ENCODE data around the gene ENTPD6. TPM values are rescaled to one million over a fixed set of nuclear protein-coding genes. Genes with fewer than 3 reads are reported as not detected.

Gene ENTPD6
- polyA plus RNA-seq, 1 donor from 2014 or later: 143 TPM

DNA sequence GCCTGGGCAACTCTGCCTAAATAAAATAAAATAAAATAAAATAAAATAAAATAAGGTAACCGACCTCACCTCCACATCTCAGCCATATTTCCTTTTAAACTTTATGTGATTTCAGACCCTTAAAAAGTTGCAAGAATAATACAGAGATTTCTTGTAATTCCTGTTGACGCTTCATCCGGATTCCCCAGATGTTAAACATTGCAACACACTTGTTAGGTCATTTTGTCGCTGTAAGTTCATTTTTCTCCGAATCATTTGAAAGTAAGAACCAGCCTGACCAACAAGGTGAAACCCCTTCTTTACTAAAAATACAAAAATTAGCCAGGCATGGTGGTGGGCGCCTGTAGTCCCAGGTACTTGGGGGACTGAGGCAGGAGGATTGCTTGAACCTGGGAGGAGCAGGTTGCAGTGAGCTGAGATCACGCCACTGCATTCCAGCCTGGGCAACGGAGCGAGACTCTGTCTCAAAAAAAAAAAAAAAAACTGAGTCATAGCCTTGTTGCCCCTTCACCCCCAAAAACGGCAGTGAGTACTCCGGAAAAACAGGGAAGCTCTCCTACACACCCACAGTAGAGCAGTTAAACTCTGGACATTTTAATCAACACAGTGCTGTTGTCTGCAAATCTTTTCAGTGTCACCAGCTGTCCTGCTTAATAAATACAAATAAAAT lies 58.2 kb downstream of the ENTPD6 start:
- Histone ChIP-seq H3K4me3 (ENCODE audit: low read length) (no peak overlapping the region), H3K79me2 (replicated peaks; ENCODE audit: insufficient read depth, low read length) (peaks cover 80% of the 10 kb centered on the region), H4K20me1 (ENCODE audit: insufficient read depth) (no peaks in the 10 kb centered on the region), H3K9me2 (ENCODE audit: insufficient read depth, low read length) (no peaks in the 10 kb centered on the region), H2AFZ (ENCODE audit: low read depth, low read length) (no peak overlapping the region), H3K36me3 (ENCODE audit: insufficient read depth, low read length) (no peaks in the 10 kb centered on the region), H3K4me2 (ENCODE audit: low read length) (no peak overlapping the region), H3K9ac (ENCODE audit: low read length) (no peak overlapping the region), H3K27me3 (ENCODE audit: insufficient read depth, low read depth, low read length) (no peaks in the 10 kb centered on the region), H3F3A (ENCODE audit: insufficient read depth, low read length, poor library complexity, severe bottlenecking) (peaks cover 4% of the 10 kb centered on the region), H3K9me3 (ENCODE audit: low read length) (no peaks in the 10 kb centered on the region), H3K27ac (ENCODE audit: low read length) (no peak overlapping the region)
- TF ChIP-seq POLR2AphosphoS5 (IDR thresholded peaks at IDR 0.05): no peak
- no peak for TF ChIP-seq TAF1 (IDR thresholded peaks at IDR 0.05; ENCODE audit: low read depth)
- no peak for TF ChIP-seq EP300 (conservative IDR thresholded peaks at IDR 0.05; ENCODE audit: poor library complexity, severe bottlenecking)
- no peak for TF ChIP-seq MXI1 (conservative IDR thresholded peaks at IDR 0.05; ENCODE audit: poor library complexity, severe bottlenecking)
- no peak for TF ChIP-seq RAD21 (conservative IDR thresholded peaks at IDR 0.05)

DNA sequence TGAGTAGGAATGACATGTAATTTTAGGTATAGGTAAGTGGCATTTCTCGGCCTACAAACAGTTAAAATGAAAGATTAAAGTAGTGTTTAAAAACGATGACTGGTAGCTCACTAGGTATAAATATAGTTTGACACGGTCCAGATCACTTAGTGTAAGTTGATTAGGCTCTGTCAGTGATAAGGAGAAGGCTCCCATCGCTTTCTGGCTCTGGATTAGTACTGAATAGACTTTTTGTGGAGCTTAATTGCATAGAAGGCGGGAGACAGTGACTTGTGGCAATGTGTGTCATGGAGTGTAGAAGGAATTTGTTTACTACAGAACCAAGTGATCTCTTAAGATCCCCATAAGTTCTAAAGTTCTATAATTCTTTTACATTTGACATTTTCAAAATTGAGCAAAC lies 59.1 kb downstream of the ENTPD6 start:
- H3K4me3 ChIP-seq (ENCODE audit: low read length): no peak overlapping the region
- no peak overlapping the region for H3K4me2 ChIP-seq (ENCODE audit: low read length)
- H3K9me2 ChIP-seq (ENCODE audit: insufficient read depth, low read length): no peaks in the 10 kb centered on the region
- no peaks in the 10 kb centered on the region for H4K20me1 ChIP-seq (ENCODE audit: insufficient read depth)
- no peaks in the 10 kb centered on the region for H3K36me3 ChIP-seq (ENCODE audit: insufficient read depth, low read length)
- no peak overlapping the region for H3K9ac ChIP-seq (ENCODE audit: low read length)
- H3K9me3 ChIP-seq (ENCODE audit: low read length): no peaks in the 10 kb centered on the region
- no peak overlapping the region for H3K27ac ChIP-seq (ENCODE audit: low read length)
- H3F3A ChIP-seq (ENCODE audit: insufficient read depth, low read length, poor library complexity, severe bottlenecking): no peaks in the 10 kb centered on the region
- no peaks in the 10 kb centered on the region for H3K27me3 ChIP-seq (ENCODE audit: insufficient read depth, low read depth, low read length)
- TF ChIP-seq MXI1 (conservative IDR thresholded peaks at IDR 0.05; ENCODE audit: poor library complexity, severe bottlenecking) (no peak), POLR2AphosphoS5 (IDR thresholded peaks at IDR 0.05) (no peak), TAF1 (IDR thresholded peaks at IDR 0.05; ENCODE audit: low read depth) (no peak)
- H3K79me2 ChIP-seq (replicated peaks; ENCODE audit: insufficient read depth, low read length): peaks cover 72% of the 10 kb centered on the region
- H2AFZ ChIP-seq (ENCODE audit: low read depth, low read length): no peak overlapping the region

- Histone ChIP-seq H2AFZ (ENCODE audit: low read depth, low read length) (no peak overlapping the region), H3F3A (ENCODE audit: insufficient read depth, low read length, poor library complexity, severe bottlenecking) (no peaks in the 10 kb centered on the region), H3K9me3 (ENCODE audit: low read length) (no peaks in the 10 kb centered on the region), H3K79me2 (replicated peaks; ENCODE audit: insufficient read depth, low read length) (peaks cover 68% of the 10 kb centered on the region), H4K20me1 (ENCODE audit: insufficient read depth) (no peaks in the 10 kb centered on the region), H3K9me2 (ENCODE audit: insufficient read depth, low read length) (no peaks in the 10 kb centered on the region), H3K27me3 (ENCODE audit: insufficient read depth, low read depth, low read length) (no peaks in the 10 kb centered on the region), H3K4me2 (ENCODE audit: low read length) (no peak overlapping the region), H3K4me3 (ENCODE audit: low read length) (no peak overlapping the region), H3K9ac (ENCODE audit: low read length) (no peak overlapping the region), H3K27ac (ENCODE audit: low read length) (no peak overlapping the region), H3K36me3 (ENCODE audit: insufficient read depth, low read length) (peaks cover 5% of the 10 kb centered on the region)
- TF ChIP-seq SMC3 (conservative IDR thresholded peaks at IDR 0.05; ENCODE audit: poor library complexity) (no peak), EP300 (conservative IDR thresholded peaks at IDR 0.05; ENCODE audit: poor library complexity, severe bottlenecking) (no peak), EZH2 (IDR thresholded peaks at IDR 0.05; ENCODE audit: borderline replicate concordance, insufficient read depth, low read length, poor library complexity, severe bottlenecking) (no peak), REST (IDR thresholded peaks at IDR 0.05; ENCODE audit: borderline replicate concordance) (no peak), TAF1 (IDR thresholded peaks at IDR 0.05; ENCODE audit: low read depth) (no peak), POLR2AphosphoS5 (IDR thresholded peaks at IDR 0.05) (no peak), MXI1 (conservative IDR thresholded peaks at IDR 0.05; ENCODE audit: poor library complexity, severe bottlenecking) (no peak), RAD21 (conservative IDR thresholded peaks at IDR 0.05) (no peak)
- TF ChIP-seq, protein P1, sequence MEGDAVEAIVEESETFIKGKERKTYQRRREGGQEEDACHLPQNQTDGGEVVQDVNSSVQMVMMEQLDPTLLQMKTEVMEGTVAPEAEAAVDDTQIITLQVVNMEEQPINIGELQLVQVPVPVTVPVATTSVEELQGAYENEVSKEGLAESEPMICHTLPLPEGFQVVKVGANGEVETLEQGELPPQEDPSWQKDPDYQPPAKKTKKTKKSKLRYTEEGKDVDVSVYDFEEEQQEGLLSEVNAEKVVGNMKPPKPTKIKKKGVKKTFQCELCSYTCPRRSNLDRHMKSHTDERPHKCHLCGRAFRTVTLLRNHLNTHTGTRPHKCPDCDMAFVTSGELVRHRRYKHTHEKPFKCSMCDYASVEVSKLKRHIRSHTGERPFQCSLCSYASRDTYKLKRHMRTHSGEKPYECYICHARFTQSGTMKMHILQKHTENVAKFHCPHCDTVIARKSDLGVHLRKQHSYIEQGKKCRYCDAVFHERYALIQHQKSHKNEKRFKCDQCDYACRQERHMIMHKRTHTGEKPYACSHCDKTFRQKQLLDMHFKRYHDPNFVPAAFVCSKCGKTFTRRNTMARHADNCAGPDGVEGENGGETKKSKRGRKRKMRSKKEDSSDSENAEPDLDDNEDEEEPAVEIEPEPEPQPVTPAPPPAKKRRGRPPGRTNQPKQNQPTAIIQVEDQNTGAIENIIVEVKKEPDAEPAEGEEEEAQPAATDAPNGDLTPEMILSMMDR (IDR thresholded peaks at IDR 0.05; ENCODE audit: poor library complexity, severe bottlenecking): no peak
Measured at GRCh38 chr20:25254986-25255680, 59.6 kb downstream of the ENTPD6 start.
